ENCODE results near the gene SIGLEC15.
A peak's percentile ranks its signal among the peaks of the same experiment; 100 is the strongest.
"Not testable (repeated sequence)": the region's sequence is repeated elsewhere in the genome, so short reads cannot be mapped to it uniquely, and the experiment has no call there.

Gene SIGLEC15, protein sequence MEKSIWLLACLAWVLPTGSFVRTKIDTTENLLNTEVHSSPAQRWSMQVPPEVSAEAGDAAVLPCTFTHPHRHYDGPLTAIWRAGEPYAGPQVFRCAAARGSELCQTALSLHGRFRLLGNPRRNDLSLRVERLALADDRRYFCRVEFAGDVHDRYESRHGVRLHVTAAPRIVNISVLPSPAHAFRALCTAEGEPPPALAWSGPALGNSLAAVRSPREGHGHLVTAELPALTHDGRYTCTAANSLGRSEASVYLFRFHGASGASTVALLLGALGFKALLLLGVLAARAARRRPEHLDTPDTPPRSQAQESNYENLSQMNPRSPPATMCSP

DNA sequence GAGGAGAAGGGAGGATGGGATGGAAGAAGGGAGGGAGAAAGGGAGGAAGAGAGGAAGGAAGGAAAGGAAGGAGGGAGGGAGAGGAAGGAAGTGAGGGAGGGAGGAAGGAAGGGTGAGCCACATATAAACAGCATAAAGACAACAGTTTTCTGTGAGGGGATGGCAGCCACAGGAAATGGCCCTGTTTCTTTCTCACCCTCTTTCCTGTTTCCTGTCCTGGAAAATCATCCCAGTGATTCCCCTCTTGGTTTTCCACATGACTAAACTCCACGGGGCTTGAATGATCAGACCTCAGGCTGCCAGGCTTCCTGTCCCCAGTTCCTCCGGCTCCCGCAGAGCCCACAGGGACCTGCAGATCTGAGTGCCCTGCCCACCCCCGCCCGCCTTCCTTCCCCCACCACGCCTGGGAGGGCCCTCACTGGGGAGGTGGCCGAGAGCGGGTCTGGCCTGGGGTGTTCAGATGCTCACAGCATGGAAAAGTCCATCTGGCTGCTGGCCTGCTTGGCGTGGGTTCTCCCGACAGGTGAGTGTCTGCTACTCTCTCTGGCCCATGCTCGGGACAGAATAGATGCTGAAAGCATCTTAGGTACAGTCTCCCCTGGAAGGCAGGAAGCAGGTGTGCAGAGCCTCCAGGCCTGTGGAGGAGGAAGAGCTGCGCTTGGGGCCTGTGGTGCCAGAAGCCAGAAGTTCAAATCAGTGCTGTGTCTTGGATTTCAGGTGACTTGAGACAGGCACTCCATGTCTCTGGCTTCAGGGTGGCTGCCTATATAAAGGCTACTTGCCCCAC lies at the start of gene SIGLEC15:
Gene SIGLEC15 (plus strand): TSS at position 418 of the 787 bp plus-strand sequence. CDS start 54 bp downstream, at position 472.
- DNase-seq = no peak

DNA sequence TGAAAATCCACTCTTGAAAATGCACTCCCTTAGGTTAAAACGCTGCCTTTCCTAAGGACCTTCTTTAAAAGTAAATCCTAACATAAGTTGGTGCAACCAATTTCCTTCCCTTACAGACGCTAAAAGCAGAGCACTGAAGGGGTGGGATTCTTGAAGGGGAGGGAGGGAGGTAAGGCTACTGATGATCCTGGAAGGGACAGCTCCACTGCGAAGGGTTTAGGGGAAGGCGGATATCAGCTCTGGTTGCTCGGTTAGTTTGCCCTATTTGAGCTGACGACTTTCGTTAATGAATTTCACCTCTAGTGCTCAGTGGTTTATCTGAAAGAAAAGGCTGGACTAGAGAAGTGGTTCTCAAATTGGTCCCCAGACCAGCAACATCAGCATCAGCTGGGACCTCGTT lies 49.7 kb upstream of the SIGLEC15 start:
- DNase-seq = peak; percentile 62

DNA sequence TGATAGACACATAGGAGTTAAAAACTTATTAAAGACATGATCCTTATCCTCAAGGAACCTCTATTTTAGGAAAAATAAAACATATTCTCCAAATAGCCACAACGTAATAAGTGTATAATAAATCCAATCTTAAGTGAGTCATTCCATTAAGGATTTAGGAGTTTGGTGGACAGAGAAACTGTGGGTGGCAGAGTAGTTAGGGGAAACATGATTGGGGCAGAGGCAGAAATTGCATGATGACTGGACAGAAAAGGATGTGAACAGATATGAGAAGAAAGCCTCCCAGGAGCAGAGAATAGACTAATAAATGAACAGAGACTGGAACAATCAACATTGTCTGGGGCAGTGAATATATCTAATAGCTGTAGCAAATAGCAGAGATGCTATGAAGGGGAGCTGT lies 48.1 kb upstream of the SIGLEC15 start:
- DNase-seq = no peak

DNA sequence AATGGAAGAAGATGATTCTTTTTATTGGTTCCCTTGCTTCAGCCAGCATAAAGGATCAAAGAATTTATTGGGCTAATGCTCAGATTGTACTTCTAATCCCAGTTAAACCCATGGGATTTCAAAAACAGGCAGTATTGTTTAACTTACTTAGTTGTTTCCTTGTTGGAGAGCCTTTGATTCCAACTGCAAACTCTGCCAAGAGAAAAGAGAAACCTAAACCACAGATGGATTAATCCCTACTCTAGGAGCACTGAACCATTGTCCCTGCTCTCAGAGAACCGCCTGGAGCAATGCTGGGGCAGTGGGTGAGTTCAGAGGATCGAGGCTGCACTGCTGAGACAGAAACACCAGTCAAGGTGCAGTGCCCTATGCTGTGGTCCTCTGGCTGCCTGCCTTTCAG lies 44.9 kb upstream of the SIGLEC15 start:
- peak; percentile 33 for DNase-seq

DNA sequence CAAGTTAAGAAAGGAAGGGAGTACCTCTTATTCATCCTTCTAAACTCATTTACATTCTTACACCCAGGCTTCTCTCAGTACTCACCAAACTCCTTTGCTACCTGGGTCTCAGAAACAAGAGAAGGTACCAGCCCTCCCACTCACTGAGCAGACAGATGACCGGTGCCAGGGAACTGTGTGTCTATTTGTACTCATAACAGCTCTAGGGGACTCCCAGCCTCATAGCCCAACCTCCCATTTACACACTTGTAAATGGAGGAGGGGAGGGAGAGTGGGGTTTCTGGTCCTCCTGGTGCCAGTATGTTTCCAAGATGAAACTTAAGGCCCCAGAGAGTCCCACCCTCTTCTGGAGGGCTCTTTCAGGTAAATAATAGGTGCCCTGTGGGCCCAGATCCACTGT lies 42.8 kb upstream of the SIGLEC15 start:
- DNase-seq = no peak

DNA sequence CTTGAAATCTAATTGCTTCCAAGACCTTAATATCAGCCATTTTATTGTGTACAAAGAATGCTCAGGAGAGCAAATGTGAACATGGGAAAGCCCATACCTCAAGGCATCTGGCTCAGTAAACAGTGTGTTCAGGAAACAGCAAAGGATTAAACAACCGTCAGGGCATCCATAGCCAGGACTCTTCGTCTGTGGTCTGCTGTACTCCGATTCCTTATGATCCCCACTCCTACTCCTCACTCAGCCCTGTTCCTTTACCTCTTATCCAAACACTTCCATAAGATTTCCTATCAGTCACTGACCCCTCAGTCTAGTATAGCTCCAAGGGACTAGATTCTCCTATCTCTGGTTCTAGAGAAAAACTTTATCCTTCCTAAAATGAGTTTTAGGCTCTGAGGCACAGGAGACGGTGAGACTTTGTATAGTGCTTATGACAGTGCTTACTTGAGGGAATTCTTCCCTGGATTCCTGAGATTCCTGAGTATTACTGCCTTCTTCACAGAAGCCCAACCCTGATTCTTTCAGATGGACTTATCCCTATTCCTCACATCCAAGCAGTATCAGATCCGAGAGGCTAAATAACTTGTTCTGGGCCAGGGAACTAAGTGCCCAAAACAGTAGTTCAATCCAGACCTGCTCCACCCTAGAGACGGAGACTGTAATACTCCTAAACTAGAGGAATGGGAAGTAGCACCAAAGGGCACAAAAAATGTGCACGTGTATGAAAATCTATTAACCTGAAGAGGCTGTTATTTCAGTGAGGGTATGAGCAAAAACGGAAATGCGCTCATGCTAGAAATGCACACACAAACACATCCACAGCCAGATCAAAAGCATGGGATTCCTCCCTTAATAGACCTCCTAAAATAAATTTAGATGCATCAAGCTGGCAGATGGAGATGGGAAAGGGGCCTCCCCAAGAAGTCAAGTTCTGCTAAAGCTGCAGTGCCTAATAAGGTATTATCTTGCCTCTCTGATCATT lies 42.1 kb upstream of the SIGLEC15 start:
- DNase-seq = no peak

DNA sequence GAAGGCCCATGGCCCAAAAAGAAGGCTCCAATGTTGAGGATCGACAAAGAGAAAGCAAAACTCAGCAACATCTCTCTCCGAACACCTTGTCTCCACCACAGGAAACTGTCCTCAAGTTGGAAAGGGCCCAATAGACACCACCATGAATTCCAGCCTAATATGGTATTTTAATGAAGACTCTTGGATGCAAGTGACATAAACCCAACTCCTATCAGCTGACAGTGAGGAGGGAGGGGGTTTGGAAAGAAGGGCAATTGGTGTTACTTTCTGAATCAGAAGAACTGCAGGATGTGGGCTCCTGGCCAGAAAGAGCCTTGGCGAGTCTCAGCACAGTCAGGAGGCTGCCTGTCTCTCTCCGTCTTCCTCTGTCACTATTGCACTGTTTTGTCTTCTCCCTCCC lies 40.3 kb upstream of the SIGLEC15 start:
- DNase-seq = no peak

DNA sequence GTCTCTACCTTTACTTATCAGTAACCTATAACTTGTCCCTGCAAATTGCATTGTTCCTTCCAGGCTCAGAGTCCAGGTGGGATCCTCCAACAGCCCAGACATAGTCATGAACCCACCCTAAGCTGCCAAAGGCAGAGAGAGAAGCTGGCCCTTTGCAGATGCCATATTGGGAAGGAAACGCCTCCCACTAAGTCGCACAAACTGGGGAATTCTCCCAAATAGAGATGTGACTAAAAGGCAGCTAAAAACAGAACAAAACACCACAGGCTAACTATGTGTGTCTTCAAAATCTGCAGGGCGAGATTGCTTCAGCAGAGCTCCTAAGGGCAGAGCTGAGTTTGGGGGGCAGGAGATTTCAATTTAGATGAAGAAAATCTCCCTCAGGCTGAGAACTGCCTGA lies 38.5 kb upstream of the SIGLEC15 start:
- no peak for DNase-seq

DNA sequence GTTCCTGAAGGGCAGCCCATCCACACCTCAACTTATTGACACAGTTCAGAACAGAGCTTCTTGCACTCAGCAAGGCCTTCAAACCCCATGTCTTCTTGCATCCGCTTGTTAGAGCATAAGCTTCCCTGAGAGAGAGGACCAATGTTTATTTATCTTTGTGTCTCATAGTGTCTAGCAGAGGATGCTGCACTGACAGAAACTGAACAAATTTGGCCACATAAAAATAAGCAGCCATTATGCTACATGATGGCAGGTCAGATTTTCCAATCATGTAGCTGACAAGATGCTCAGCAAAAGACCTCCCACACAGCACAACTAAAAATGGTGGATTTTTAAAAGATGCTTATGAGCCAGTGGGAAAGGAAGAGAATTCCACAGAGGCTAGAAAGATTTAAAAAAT lies 38.1 kb upstream of the SIGLEC15 start:
- no peak for DNase-seq

DNA sequence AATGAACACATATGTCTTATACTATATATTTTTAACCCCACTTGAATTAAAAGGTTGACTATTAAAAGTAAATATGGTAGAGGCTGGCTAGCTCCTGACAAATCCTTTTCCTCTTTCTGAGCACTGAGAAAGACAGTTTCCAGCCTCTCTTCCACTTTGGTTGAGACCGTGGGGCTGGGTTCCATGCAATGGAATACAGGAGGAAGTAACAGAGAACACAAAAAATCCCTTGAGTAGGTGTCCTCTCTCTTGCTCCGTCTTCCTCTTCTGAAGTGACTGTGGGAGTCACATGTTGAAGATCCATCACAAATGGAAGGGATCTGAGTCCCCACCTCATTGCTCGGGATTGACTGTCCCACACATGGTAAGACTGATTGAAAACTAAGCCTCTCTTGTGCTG lies 36.6 kb upstream of the SIGLEC15 start:
- no peak for DNase-seq

DNA sequence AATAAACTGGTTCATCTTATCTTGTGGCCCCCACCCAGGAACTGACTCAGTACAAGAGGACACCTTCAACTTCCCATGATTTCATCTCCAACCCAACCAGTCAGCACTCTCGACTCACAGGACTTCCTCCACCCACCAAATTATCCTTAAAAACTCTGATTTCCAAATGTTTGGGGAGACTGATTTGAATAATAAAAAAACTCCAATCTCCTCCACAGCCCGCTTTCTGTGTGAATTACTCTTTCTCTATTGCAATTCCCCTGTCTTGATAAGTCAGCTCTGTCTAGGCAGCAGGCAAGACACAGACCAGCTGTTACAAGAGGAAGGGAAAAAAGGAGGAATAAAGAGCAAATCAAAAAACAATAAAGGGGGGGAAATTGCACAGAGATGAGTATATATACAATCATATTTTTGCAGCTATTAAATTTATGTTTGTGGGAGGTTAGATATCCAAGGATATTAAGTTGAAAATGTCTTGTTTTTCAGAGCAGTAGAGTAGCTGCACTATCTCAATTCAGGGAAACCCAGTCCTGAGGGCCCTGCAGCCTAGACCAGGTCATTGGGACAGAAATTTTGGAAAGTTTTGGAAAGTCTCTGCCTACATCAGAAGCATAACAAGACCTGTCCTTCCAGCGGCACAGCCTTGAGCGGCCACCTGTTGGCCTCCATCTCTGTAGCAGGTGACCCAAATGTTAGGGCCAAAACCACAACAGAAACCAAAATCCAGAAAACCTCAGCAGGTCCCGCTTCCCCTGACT lies 32.8 kb upstream of the SIGLEC15 start:
- DNase-seq = no peak

DNA sequence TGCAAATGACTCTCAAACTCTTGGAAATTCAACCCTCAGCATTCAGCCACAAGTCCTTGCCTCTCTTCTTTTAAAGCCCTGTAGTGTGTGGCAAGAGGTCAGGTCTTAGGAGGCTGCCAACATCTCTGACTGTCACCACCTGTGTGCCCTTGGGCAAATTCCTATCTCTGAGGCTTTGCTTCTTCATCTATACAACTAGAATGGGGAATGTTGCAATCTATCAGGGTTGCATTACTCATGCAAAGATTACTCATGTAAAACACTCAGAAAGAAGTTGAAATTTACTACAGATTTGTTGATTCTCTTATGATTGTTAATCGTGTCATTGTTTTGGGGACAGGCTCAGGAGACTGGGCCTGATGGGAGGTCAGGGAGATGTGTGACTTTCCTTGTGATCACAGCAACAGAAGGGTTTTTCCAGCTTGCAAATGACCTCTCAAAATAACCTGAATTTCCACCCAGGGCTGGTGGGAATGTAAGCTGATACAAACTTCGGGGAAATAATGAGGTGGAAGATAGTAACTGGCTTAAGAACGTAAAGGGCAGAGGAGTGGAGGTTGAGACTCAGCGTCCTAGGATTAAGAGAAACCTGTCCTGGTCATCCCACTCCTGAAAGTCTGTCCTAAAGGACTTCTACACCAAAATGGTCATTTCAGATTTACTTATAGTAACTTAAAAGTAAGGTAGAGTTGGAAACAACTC lies 32.1 kb upstream of the SIGLEC15 start:
- no peak for DNase-seq

DNA sequence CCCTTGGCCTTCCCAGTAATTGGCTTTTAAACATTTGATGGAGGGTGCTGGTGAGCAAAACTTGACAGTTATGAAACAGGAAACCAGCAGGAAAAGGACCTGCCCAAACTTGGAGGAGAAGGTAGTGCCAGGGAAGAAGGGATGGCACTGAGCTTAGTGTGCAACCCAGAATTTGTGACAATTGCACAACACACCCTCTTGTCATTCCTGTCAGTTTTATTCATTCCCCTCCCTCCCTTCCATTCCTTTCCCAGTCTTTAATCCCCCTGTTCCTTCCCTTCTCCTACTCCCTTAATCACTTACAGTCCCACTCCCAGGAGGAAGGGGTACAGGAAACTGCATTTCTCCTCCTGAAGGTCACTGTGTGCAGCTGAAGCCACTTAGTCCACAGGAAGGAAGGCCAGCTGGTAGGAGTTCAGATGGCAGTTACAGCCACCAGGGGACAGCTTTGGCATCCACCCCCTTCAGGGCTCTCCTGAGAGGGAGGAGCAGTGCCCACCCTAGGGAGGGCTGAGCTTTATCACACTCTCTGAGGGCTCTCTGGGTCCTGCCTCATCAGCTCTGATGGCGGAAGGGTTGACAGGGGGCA lies 24.0 kb upstream of the SIGLEC15 start:
- no peak for DNase-seq

DNA sequence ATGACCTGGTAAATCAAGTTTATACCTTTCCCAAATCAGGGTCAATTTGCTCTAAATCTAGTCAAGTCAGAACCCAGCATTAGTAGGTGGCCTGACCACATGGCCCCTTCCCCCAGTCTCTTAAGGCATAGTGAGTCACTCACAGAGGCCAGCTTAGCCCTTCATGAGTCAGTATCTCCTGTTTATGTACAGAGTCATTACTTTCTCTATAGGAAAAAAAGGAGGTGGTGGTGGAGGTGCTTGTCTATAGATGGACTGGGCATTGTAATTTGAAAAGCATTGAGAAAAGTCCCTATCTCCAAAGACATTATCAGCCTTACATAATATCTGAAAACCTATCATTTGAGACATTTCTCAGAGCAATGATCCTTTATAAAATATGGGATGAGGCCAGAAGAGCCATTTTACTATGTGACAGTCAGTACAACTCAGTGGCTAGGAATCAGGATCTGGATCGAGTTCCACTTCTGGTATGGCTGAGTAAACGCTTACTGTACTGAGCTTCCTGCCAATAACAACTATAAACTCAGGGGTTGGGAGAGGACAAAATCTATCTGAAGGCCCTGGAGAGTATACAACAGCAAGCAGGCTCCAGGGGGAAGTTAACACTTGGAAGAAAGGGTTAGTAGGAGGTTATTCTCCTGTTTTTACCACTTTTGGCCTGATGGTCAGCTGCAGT lies 22.5 kb upstream of the SIGLEC15 start:
- no peak for DNase-seq

DNA sequence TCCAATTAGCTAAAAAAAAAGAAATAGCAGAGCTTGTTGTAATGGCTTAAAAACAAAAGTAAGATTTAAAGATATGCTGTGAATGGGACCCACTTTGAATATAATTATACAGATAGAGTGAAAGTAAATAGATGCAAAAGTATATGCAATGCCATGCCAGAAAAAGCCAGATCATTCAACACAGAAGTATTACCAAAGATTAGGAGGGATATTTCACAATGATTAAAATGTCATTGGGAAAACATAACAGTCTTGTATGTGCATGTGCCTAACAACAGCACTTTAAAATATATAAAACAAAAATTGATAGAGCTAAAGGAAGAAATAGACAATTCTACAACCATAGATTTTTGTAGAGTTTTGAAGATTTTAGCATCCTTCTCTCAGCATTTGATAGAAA lies 19.9 kb upstream of the SIGLEC15 start:
- no peak for DNase-seq

DNA sequence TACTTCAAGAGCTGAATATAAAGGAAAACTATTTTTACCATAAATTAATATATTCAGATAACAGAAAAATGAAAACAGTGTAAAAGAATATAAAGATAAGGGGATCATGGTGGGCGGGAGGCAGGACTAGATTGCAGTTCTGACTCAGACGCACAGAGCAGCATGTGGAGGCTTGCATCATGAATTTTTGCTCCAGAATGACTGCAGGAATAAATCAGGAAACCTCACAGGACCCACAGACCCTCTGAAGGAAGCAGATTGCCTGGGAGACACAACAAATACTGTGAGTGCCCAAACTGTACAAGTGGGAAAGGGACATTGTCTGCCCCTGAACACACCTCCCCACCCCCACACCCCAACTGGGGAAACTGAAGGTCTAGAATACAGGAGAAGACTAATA lies 19.2 kb upstream of the SIGLEC15 start:
- DNase-seq = no peak

DNA sequence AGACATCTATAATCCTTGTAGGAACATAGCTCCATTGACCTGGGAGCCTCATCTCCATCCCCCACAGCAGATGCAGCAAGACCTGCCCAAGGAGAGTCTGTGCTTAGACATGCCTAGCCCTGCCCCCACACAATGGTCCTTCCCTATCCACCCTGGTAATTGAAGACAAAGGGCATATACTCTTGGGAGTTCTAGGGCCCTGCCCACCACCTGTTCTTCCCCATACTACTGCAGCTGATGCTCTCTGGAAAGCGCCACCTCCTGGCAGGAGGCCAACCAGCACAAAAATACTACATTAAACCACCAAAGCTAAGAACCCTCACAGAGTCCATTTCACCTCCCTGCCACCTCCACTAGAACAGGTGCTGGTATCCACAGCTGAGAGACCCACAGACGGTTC lies 18.3 kb upstream of the SIGLEC15 start:
- not testable (repeated sequence) for DNase-seq

DNA sequence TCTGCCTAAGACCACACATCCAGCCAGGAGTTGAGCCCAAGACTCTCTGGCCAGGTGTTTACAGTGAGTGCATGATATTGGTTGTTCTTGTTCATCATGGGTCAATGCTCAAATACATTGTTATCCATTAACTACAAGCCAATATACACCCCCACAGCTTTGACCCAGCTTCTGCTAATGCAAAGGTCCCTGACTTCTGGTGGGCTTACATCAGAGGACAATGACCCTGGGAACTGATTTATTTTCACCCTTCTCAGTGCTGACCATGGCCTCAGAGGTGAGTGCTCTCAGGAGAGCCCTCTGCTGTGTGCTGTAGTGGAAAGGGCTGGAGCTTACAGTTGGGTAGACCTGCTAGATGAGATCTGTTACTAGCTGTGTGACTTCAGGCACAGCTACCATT lies 10.7 kb upstream of the SIGLEC15 start:
- DNase-seq = not testable (repeated sequence)

DNA sequence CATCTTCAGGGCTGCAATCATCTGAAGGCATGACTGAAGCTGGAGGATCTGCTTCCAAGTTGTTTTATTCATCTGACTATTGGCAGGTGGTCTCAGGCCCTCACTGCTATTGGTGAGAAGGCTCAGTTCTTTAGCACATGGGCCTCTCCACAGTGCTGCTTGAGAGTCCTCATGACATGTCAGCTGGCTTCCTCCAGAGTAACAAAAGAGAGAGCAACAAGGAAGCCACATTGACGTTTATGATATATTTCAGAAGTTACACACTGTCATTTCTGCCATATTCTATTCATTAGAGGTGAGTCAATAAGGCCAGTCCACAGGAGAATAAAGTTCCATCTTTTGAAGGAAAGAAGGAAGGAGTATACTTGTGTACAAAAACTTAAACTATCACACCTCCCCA lies 7.9 kb upstream of the SIGLEC15 start:
- DNase-seq = no peak

DNA sequence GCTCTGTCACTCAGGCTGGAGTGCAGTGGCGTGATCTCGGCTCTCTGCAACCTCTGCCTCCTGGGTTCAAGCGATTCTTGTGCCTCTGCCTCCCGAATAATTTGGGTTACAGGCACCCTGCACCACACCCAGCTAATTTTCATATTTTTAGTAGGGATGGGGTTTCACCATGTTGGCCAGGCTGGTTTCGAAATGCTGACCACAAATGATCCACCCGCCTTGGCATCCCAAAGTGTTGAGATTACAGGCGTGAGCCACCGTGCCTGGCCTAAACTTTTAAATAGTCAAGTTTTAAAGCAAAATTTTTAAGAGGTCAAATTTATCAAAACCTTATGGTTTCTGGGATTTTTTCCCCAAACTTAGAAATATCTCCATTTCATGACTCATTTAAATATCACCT lies 6.7 kb upstream of the SIGLEC15 start:
- DNase-seq = not testable (repeated sequence)
